ENCODE data around the gene CDCA3.

GRCh38 chr12:6824085-6824775 is 26.9 kb downstream of the CDCA3 start:
- TF ChIP-seq, protein P1, sequence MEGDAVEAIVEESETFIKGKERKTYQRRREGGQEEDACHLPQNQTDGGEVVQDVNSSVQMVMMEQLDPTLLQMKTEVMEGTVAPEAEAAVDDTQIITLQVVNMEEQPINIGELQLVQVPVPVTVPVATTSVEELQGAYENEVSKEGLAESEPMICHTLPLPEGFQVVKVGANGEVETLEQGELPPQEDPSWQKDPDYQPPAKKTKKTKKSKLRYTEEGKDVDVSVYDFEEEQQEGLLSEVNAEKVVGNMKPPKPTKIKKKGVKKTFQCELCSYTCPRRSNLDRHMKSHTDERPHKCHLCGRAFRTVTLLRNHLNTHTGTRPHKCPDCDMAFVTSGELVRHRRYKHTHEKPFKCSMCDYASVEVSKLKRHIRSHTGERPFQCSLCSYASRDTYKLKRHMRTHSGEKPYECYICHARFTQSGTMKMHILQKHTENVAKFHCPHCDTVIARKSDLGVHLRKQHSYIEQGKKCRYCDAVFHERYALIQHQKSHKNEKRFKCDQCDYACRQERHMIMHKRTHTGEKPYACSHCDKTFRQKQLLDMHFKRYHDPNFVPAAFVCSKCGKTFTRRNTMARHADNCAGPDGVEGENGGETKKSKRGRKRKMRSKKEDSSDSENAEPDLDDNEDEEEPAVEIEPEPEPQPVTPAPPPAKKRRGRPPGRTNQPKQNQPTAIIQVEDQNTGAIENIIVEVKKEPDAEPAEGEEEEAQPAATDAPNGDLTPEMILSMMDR (IDR thresholded peaks at IDR 0.05), result no peak
- TF ChIP-seq POLR2A (IDR thresholded peaks at IDR 0.05), result no peak

Data from thyroid gland (tissue), 4 donors.